ENCODE measurements around the gene RAB11A.

RAB11A gene

GRCh38 chr15:65833501-65834205 is 35.6 kb upstream of the RAB11A start:
- Histone ChIP-seq H3K36me3 (ENCODE audit: insufficient read depth, low read length) (no peaks in the 10 kb centered on the region), H3K9ac (ENCODE audit: low read depth, low read length) (peak overlapping the region; percentile 31), H3K27me3 (ENCODE audit: control insufficient read depth, insufficient read depth, low read length) (no peaks in the 10 kb centered on the region), H3K9me3 (replicated peaks; ENCODE audit: low read length) (no peaks in the 10 kb centered on the region), H3K4me3 (ENCODE audit: low read length) (no peak overlapping the region), H3K4me2 (ENCODE audit: low read length) (peak overlapping the region; percentile 78), H3K4me1 (ENCODE audit: control insufficient read depth, insufficient read depth, low read length) (peaks cover 22% of the 10 kb centered on the region)

GRCh38 chr15:65834603-65835282 is 34.5 kb upstream of the RAB11A start:
- Histone ChIP-seq H3K27me3 (ENCODE audit: control insufficient read depth, insufficient read depth, low read length) (no peaks in the 10 kb centered on the region), H3K9me3 (replicated peaks; ENCODE audit: low read length) (no peaks in the 10 kb centered on the region), H3K4me3 (ENCODE audit: low read length) (no peak overlapping the region), H3K4me1 (ENCODE audit: control insufficient read depth, insufficient read depth, low read length) (peaks cover 22% of the 10 kb centered on the region), H3K4me2 (ENCODE audit: low read length) (no peak overlapping the region), H3K36me3 (ENCODE audit: insufficient read depth, low read length) (no peaks in the 10 kb centered on the region), H3K9ac (ENCODE audit: low read depth, low read length) (no peak overlapping the region)

DNA sequence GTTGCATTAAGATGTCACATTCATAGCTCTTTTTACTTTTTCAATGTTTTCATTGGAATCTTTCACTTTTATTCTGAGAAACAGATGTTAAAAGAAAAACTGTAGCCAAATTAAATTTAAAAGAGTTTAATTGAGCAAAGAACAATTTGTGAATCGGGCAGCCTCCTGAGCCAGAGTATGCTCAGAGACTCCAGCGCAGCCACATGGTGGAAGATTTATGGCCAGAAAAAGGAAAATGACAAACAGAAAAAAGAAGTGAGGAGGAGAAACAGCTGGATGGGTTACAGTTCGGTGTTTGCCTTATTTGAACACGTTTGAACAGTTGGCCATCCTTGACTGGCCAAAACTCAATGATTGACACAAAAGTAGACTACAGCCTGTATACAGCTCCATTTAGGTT is 33.8 kb upstream of the RAB11A start:
- H3K4me1 ChIP-seq (ENCODE audit: control insufficient read depth, insufficient read depth, low read length) = peaks cover 22% of the 10 kb centered on the region
- H3K27me3 ChIP-seq (ENCODE audit: control insufficient read depth, insufficient read depth, low read length) = no peaks in the 10 kb centered on the region
- H3K36me3 ChIP-seq (ENCODE audit: insufficient read depth, low read length) = no peaks in the 10 kb centered on the region
- H3K9ac ChIP-seq (ENCODE audit: low read depth, low read length) = no peak overlapping the region
- no peaks in the 10 kb centered on the region for H3K9me3 ChIP-seq (replicated peaks; ENCODE audit: low read length)
- no peak overlapping the region for H3K4me2 ChIP-seq (ENCODE audit: low read length)
- H3K4me3 ChIP-seq (ENCODE audit: low read length) = no peak overlapping the region

DNA sequence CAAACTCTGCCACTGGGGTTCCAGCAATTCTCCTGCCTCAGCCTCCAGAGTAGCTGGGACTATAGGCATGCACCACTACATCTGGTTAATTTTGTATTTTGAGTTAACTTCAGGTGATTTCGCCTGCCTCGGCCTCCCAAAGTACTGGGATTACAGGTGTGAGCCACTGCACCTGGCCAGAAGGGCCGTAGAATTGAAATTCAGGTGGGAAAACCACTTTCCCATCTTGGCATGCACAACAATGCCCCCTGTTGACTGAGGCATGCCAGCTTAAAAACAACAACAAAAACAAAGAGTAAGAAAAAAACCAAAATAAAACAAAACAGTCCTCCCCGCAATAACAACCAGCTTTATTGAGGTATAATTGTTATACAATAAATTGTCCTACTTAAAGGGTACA is 32.6 kb upstream of the RAB11A start:
- peaks cover 30% of the 10 kb centered on the region for H3K4me1 ChIP-seq (ENCODE audit: control insufficient read depth, insufficient read depth, low read length)
- no peak overlapping the region for H3K4me3 ChIP-seq (ENCODE audit: low read length)
- H3K9me3 ChIP-seq (replicated peaks; ENCODE audit: low read length) = no peaks in the 10 kb centered on the region
- H3K27me3 ChIP-seq (ENCODE audit: control insufficient read depth, insufficient read depth, low read length) = no peaks in the 10 kb centered on the region
- no peak overlapping the region for H3K9ac ChIP-seq (ENCODE audit: low read depth, low read length)
- no peak overlapping the region for H3K4me2 ChIP-seq (ENCODE audit: low read length)
- no peaks in the 10 kb centered on the region for H3K36me3 ChIP-seq (ENCODE audit: insufficient read depth, low read length)

DNA sequence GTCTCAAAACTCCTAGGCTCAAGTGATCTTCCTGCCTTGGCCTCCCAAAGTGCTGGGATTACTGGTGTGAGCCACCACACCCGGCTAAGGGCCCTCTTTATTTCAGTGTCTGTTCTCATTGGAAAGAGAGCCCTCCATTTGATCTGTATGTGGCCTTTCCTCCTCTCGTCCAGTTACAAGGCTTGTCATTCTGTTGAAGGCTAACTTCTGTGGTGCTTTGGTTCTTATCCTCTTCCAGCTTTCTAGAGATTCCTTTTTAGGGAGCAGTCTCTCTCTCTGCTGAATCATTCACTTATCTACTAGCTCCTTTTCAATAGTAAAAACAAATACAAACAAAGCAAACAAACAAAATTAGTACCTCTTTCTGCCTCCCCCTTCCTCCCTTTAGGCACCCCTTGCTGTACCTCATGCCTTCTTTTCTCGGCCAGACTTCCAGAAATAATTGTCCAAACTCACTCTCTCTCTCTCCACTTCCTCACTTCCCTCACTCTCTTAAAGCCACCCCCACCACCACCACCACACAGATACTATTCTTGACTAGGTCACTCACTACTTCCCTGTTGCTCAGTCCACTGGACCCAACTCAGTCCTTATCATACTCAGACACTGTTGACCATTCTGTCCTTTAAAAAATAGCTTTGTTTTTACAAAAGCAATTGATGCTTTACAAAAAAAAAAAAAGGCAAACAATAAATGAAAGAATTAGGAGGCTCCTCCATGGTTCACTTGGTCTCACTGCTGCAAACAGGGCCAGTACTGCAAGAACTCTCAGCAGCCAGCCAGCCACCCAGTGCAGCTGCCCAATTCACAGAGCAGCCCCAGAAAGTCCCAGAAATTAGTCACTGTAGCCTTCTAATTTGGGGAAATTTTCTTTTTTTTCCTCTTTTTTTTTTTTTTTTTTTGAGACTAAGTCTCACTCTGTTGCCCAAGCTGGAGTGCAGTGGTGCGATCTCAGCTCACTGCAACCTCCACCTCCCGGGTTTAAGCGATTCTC is 31.7 kb upstream of the RAB11A start:
- Histone ChIP-seq H3K36me3 (ENCODE audit: insufficient read depth, low read length) (no peaks in the 10 kb centered on the region), H3K9me3 (replicated peaks; ENCODE audit: low read length) (no peaks in the 10 kb centered on the region), H3K9ac (ENCODE audit: low read depth, low read length) (no peak overlapping the region), H3K27me3 (ENCODE audit: control insufficient read depth, insufficient read depth, low read length) (no peaks in the 10 kb centered on the region), H3K4me1 (ENCODE audit: control insufficient read depth, insufficient read depth, low read length) (peaks cover 27% of the 10 kb centered on the region), H3K4me3 (ENCODE audit: low read length) (no peak overlapping the region), H3K4me2 (ENCODE audit: low read length) (no peak overlapping the region)

GRCh38 chr15:65839354-65839901 is 29.9 kb upstream of the RAB11A start:
- Histone ChIP-seq H3K4me1 (ENCODE audit: control insufficient read depth, insufficient read depth, low read length) (peaks cover 11% of the 10 kb centered on the region), H3K27me3 (ENCODE audit: control insufficient read depth, insufficient read depth, low read length) (no peaks in the 10 kb centered on the region), H3K4me3 (ENCODE audit: low read length) (no peak overlapping the region)

GRCh38 chr15:65839985-65840384 is 29.3 kb upstream of the RAB11A start:
- Histone ChIP-seq H3K9me3 (replicated peaks; ENCODE audit: low read length) (no peaks in the 10 kb centered on the region), H3K9ac (ENCODE audit: low read depth, low read length) (no peak overlapping the region), H3K36me3 (ENCODE audit: insufficient read depth, low read length) (no peaks in the 10 kb centered on the region), H3K4me3 (ENCODE audit: low read length) (no peak overlapping the region), H3K27me3 (ENCODE audit: control insufficient read depth, insufficient read depth, low read length) (no peaks in the 10 kb centered on the region), H3K4me1 (ENCODE audit: control insufficient read depth, insufficient read depth, low read length) (peaks cover 11% of the 10 kb centered on the region), H3K4me2 (ENCODE audit: low read length) (no peak overlapping the region)

More at GRCh38 chr15:65839354-65839901, 29.9 kb upstream of the RAB11A start:
- no peaks in the 10 kb centered on the region for H3K9me3 ChIP-seq (replicated peaks; ENCODE audit: low read length)
- no peaks in the 10 kb centered on the region for H3K36me3 ChIP-seq (ENCODE audit: insufficient read depth, low read length)
- no peak overlapping the region for H3K4me2 ChIP-seq (ENCODE audit: low read length)
- H3K9ac ChIP-seq (ENCODE audit: low read depth, low read length) = no peak overlapping the region

DNA sequence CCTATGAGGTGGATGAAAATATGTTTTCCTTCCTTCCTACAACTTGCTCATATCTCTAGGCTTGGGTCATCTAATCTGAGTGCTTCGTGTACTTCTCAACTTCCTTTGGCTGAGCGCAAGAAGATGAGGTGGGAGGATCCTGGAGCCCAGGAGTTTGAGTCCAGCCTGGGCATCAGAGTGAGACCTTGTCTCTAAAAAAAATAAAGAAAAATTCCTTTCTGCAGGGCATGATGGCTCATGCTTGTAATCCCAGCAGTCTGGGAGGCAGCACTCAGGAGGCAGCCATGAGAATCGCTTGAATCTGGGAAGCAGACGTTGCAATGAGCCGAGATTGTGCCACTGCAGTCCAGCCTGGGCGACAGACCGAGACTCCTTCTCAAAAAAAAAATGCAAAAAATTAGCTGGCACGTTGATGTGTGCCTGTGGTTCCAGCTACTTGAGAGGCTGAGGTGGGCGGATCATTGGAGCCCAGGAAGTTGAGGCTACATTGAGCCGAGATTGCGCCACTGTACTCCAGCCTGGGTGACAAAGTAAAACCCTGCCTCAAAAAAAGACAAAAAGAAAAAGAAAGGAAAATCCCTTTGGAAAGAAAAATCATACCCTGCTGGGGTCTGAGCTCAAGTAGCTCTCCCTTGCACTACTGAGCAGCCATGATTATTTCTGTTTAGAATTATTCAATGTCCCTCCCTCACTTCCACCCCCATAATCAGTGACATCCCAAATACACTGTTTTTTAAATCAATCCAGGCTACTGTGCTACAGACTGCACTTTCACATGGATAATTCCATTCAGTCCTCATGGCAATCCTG is 28.0 kb upstream of the RAB11A start:
- Histone ChIP-seq H3K27me3 (ENCODE audit: control insufficient read depth, insufficient read depth, low read length) (no peaks in the 10 kb centered on the region), H3K4me3 (ENCODE audit: low read length) (peak overlapping the region; percentile 55), H3K36me3 (ENCODE audit: insufficient read depth, low read length) (no peaks in the 10 kb centered on the region), H3K4me2 (ENCODE audit: low read length) (peak overlapping the region; percentile 79), H3K9ac (ENCODE audit: low read depth, low read length) (peak overlapping the region; percentile 17), H3K4me1 (ENCODE audit: control insufficient read depth, insufficient read depth, low read length) (peaks cover 11% of the 10 kb centered on the region), H3K9me3 (replicated peaks; ENCODE audit: low read length) (no peaks in the 10 kb centered on the region)

DNA sequence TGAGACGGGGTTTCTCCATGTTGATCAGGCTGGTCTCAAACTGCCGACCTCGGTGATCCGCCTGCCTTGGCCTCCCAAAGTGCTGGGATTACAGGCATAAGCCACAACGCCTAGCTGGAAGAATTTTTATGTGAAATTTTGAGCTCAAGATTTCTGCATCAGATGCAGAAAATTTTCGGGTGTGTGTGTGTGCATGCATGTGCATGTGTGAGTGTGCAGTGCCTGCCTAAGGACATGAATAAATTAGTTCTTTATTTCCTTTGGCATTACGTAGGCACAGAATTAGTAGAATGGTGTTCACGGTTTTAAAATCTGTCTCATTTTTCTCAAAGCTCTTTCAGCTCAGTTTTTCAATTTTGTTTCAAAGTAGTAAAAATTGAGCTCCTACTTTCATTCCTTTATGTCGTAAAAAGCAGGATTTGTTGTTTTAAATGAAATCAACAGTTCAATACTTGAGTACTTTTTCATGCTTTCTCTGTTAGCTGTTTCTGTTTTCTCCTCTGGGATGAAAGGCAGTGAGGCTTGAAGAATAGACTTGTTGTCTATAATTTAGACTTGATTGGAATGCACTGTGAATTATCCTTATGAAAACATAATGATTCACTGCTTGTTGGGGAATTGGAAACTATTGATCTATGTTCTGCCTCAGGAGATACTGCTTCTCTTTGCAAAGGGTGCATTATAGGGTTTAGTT is 23.3 kb upstream of the RAB11A start:
- Histone ChIP-seq H3K27me3 (ENCODE audit: control insufficient read depth, insufficient read depth, low read length) (peaks cover 4% of the 10 kb centered on the region), H3K36me3 (ENCODE audit: insufficient read depth, low read length) (no peaks in the 10 kb centered on the region), H3K4me2 (ENCODE audit: low read length) (no peak overlapping the region), H3K9me3 (replicated peaks; ENCODE audit: low read length) (no peaks in the 10 kb centered on the region), H3K4me3 (ENCODE audit: low read length) (no peak overlapping the region), H3K4me1 (ENCODE audit: control insufficient read depth, insufficient read depth, low read length) (peaks cover 10% of the 10 kb centered on the region), H3K9ac (ENCODE audit: low read depth, low read length) (no peak overlapping the region)

GRCh38 chr15:65847989-65848388 is 21.3 kb upstream of the RAB11A start:
- Histone ChIP-seq H3K4me2 (ENCODE audit: low read length) (no peak overlapping the region), H3K27me3 (ENCODE audit: control insufficient read depth, insufficient read depth, low read length) (peaks cover 4% of the 10 kb centered on the region), H3K4me1 (ENCODE audit: control insufficient read depth, insufficient read depth, low read length) (no peaks in the 10 kb centered on the region), H3K4me3 (ENCODE audit: low read length) (no peak overlapping the region), H3K36me3 (ENCODE audit: insufficient read depth, low read length) (no peaks in the 10 kb centered on the region), H3K9me3 (replicated peaks; ENCODE audit: low read length) (no peaks in the 10 kb centered on the region), H3K9ac (ENCODE audit: low read depth, low read length) (no peak overlapping the region)
